Activated CD8-positive, alpha-beta T cell treated with anti-CD3 and anti-CD28 coated beads, Interleukin-2, amount 10 ng/mL, durations not matched to agents 7 days and 5 days (primary cell): Measurements from ENCODE around the gene BCL2L1. TPM values are rescaled to one million over a fixed set of nuclear protein-coding genes. Genes with fewer than 3 reads are reported as not detected.
"Not testable (repeated sequence)": the region's sequence is repeated elsewhere in the genome, so short reads cannot be mapped to it uniquely, and the experiment has no call there.

ENCODE experiments used
- ATAC-seq: fragments of 150-1000 bp; cut with Tn5 transposase; one replicate; pipeline ENCODE4 v1.10.0; 2021; ENCODE audit warnings: moderate library complexity
- CTCF ChIA-PET: fragments of 350-600 bp; sonication (Branson Sonifier 250); formaldehyde crosslinking; loops from one replicate; lab custom pipeline; 2021; ENCODE audit warnings: antibody characterized with exemption; lab: Charles Lee
- POLR2A ChIA-PET: fragments of 350-600 bp; sonication (Branson Sonifier 250); formaldehyde crosslinking; loops from one replicate; lab custom pipeline; 2021; ENCODE audit warnings: antibody characterized with exemption; lab: Charles Lee
- DNase-seq: peaks from one replicate; pipeline ENCODE4 v3.0.0-alpha.2; 2020
- H3K27ac Mint-ChIP-seq: one replicate; pipeline ENCODE4 v1.8.0; 2021; ENCODE audit warnings: mild to moderate bottlenecking, mixed read lengths
- H3K27me3 Mint-ChIP-seq: one replicate; pipeline ENCODE4 v1.8.0; 2021; ENCODE audit warnings: low read depth, mixed read lengths
- H3K36me3 Mint-ChIP-seq: one replicate; pipeline ENCODE4 v1.8.0; 2021; ENCODE audit warnings: low read depth, mixed read lengths
- H3K4me1 Mint-ChIP-seq: one replicate; pipeline ENCODE4 v1.8.0; 2021; ENCODE audit warnings: low read depth, mixed read lengths
- H3K4me3 Mint-ChIP-seq: one replicate; pipeline ENCODE4 v1.8.0; 2021; ENCODE audit warnings: mild to moderate bottlenecking, mixed read lengths
- H3K9me3 Mint-ChIP-seq: one replicate; pipeline ENCODE4 v1.8.0; 2022; ENCODE audit warnings: mixed read lengths; ENCODE audit not compliant: insufficient read depth
- total RNA-seq, 2 experiments: library from RNA; stranded (reverse); gene quantifications; one replicate each; pipeline ENCODE4 v1.2.3, GENCODE V29; 2021

The BCL2L1 gene
- total RNA-seq, 2 experiments from 2014 or later: 71.4 to 73.0 TPM

GRCh38 chr20:31638816-31639215 lies 83.9 kb downstream of the BCL2L1 start:
- H3K4me1 Mint-ChIP-seq: peaks cover 37% of the 10 kb centered on the region
- no peak for DNase-seq
- no peaks in the 10 kb centered on the region for H3K9me3 Mint-ChIP-seq
- CTCF ChIA-PET: interaction anchor here (1.3 to 1.4 kb wide), 2 partner anchors 26 to 85 kb away, joined by 4 to 6 read pairs; no protein-coding TSS in a partner anchor
- H3K27me3 Mint-ChIP-seq: peaks cover 32% of the 10 kb centered on the region
- POLR2A ChIA-PET: no interaction called here
- no peaks in the 10 kb centered on the region for H3K36me3 Mint-ChIP-seq
- no peak for ATAC-seq
- H3K27ac Mint-ChIP-seq: no peak overlapping the region
- H3K4me3 Mint-ChIP-seq: no peak overlapping the region

GRCh38 chr20:31638317-31638716 lies 84.4 kb downstream of the BCL2L1 start:
- ATAC-seq (no peak), DNase-seq (no peak)
- no peak overlapping the region for H3K4me3 Mint-ChIP-seq
- H3K9me3 Mint-ChIP-seq: no peaks in the 10 kb centered on the region
- ChIA-PET POLR2A (no interaction called here), CTCF (interaction anchor here (1.3 to 1.4 kb wide), 2 partner anchors 26 to 85 kb away, joined by 4 to 6 read pairs; no protein-coding TSS in a partner anchor)
- H3K27me3 Mint-ChIP-seq: peaks cover 28% of the 10 kb centered on the region
- H3K4me1 Mint-ChIP-seq: peaks cover 33% of the 10 kb centered on the region
- no peak overlapping the region for H3K27ac Mint-ChIP-seq
- H3K36me3 Mint-ChIP-seq: no peaks in the 10 kb centered on the region

- POLR2A ChIA-PET: no interaction called here
- peaks cover 23% of the 10 kb centered on the region for H3K27me3 Mint-ChIP-seq
- DNase-seq (no peak), ATAC-seq (no peak)
- H3K36me3 Mint-ChIP-seq: no peaks in the 10 kb centered on the region
- peaks cover 27% of the 10 kb centered on the region for H3K4me1 Mint-ChIP-seq
- CTCF ChIA-PET: interaction anchor here (1.4 to 8.9 kb wide), 2 partner anchors 25 to 85 kb away, joined by 4 to 146 read pairs; partner anchors contain the start of gene BCL2L1
- no peak within 1 kb of the TSS for H3K4me3 Mint-ChIP-seq
- H3K27ac Mint-ChIP-seq: no peak within 1 kb of the TSS
- no peaks in the 10 kb centered on the region for H3K9me3 Mint-ChIP-seq
These were observed 85.0 kb downstream of the BCL2L1 start, which contains the start of gene COX4I2 for GRCh38 chr20:31637660-31638059. Gene COX4I2, plus strand, starts transcription at chr20:31637912. Its CDS starts 1,106 bp downstream, at chr20:31639018.

GRCh38 chr20:31633339-31633914 lies 89.2 kb downstream of the BCL2L1 start:
- H3K4me3 Mint-ChIP-seq: no peak overlapping the region
- H3K27ac Mint-ChIP-seq: no peak overlapping the region
- peaks cover 8% of the 10 kb centered on the region for H3K4me1 Mint-ChIP-seq
- peaks cover 5% of the 10 kb centered on the region for H3K27me3 Mint-ChIP-seq
- ATAC-seq (no peak), DNase-seq (no peak)
- ChIA-PET CTCF (interaction anchor here (0.7 to 8.9 kb wide), 25 partner anchors 8 to 218 kb away, joined by 3 to 146 read pairs (median 5); partner anchors contain the start of genes BCL2L1 and ID1), POLR2A (interaction anchor here (1.3 kb wide), 1 partner anchor 90 kb away, joined by 12 read pairs; no protein-coding TSS in a partner anchor)
- H3K9me3 Mint-ChIP-seq: no peaks in the 10 kb centered on the region
- H3K36me3 Mint-ChIP-seq: no peaks in the 10 kb centered on the region

GRCh38 chr20:31632548-31633338 lies 89.9 kb downstream of the BCL2L1 start:
- ChIA-PET CTCF (interaction anchor here (0.7 to 8.9 kb wide), 6 partner anchors 12 to 90 kb away, joined by 3 to 146 read pairs (median 14); partner anchors contain the start of gene BCL2L1), POLR2A (no interaction called here)
- Mint-ChIP-seq H3K27ac (no peak overlapping the region), H3K27me3 (peaks cover 5% of the 10 kb centered on the region), H3K4me1 (peaks cover 8% of the 10 kb centered on the region), H3K36me3 (no peaks in the 10 kb centered on the region), H3K4me3 (no peak overlapping the region), H3K9me3 (no peaks in the 10 kb centered on the region)
- ATAC-seq (no peak), DNase-seq (no peak)

GRCh38 chr20:31630187-31630790 lies 92.4 kb downstream of the BCL2L1 start:
- H3K4me1 Mint-ChIP-seq: peaks cover 8% of the 10 kb centered on the region
- CTCF ChIA-PET: interaction anchor here (8.9 kb wide), 1 partner anchor 92 kb away, joined by 146 read pairs; the partner anchor contains the start of gene BCL2L1
- H3K9me3 Mint-ChIP-seq: no peaks in the 10 kb centered on the region
- H3K4me3 Mint-ChIP-seq: no peak overlapping the region
- ATAC-seq: no peak
- H3K36me3 Mint-ChIP-seq: no peaks in the 10 kb centered on the region
- H3K27me3 Mint-ChIP-seq: peaks cover 4% of the 10 kb centered on the region
- POLR2A ChIA-PET: no interaction called here
- DNase-seq: no peak
- no peak overlapping the region for H3K27ac Mint-ChIP-seq

GRCh38 chr20:31628057-31628456 lies 94.6 kb downstream of the BCL2L1 start:
- H3K27me3 Mint-ChIP-seq, POLR2A ChIA-PET, H3K27ac Mint-ChIP-seq, ATAC-seq, H3K9me3 Mint-ChIP-seq, H3K36me3 Mint-ChIP-seq, H3K4me1 Mint-ChIP-seq, H3K4me3 Mint-ChIP-seq, DNase-seq: not testable (repeated sequence)
- CTCF ChIA-PET: interaction anchor here (1.1 to 1.4 kb wide), 2 partner anchors 15 to 33 kb away, joined by 3 to 8 read pairs; no protein-coding TSS in a partner anchor

- H3K36me3 Mint-ChIP-seq, H3K27me3 Mint-ChIP-seq, H3K4me1 Mint-ChIP-seq, H3K9me3 Mint-ChIP-seq, H3K27ac Mint-ChIP-seq, POLR2A ChIA-PET, DNase-seq, ATAC-seq, H3K4me3 Mint-ChIP-seq: not testable (repeated sequence)
- CTCF ChIA-PET: interaction anchor here (1.4 to 1.5 kb wide), 2 partner anchors 14 to 97 kb away, joined by 5 to 8 read pairs; no protein-coding TSS in a partner anchor
These were observed 96.1 kb downstream of the BCL2L1 start for GRCh38 chr20:31626534-31626933.

- ATAC-seq, H3K4me1 Mint-ChIP-seq, H3K9me3 Mint-ChIP-seq, POLR2A ChIA-PET, H3K36me3 Mint-ChIP-seq, H3K27ac Mint-ChIP-seq, DNase-seq, H3K4me3 Mint-ChIP-seq: not testable (repeated sequence)
- CTCF ChIA-PET: interaction anchor here (3.0 kb wide), 1 partner anchor 10 kb away, joined by 15 read pairs; no protein-coding TSS in a partner anchor
- peaks cover 10% of the 10 kb centered on the region for H3K27me3 Mint-ChIP-seq
These were observed 99.6 kb downstream of the BCL2L1 start for GRCh38 chr20:31623123-31623505.

- no peak for ATAC-seq
- Mint-ChIP-seq H3K9me3 (no peaks in the 10 kb centered on the region), H3K4me1 (peaks cover 7% of the 10 kb centered on the region), H3K36me3 (no peaks in the 10 kb centered on the region), H3K27me3 (peaks cover 14% of the 10 kb centered on the region), H3K4me3 (no peak overlapping the region), H3K27ac (no peak overlapping the region)
- ChIA-PET CTCF (interaction anchor here (19.4 kb wide), 1 partner anchor 53 kb away, joined by 901 read pairs; no protein-coding TSS in a partner anchor), POLR2A (no interaction called here)
- DNase-seq: no peak
These were observed 102.4 kb downstream of the BCL2L1 start for GRCh38 chr20:31620246-31620645.

- Mint-ChIP-seq H3K27ac (peak overlapping the region; percentile 60), H3K36me3 (no peaks in the 10 kb centered on the region), H3K4me3 (no peak overlapping the region), H3K9me3 (no peaks in the 10 kb centered on the region), H3K4me1 (peaks cover 7% of the 10 kb centered on the region), H3K27me3 (peaks cover 16% of the 10 kb centered on the region)
- DNase-seq (no peak), ATAC-seq (no peak)
- ChIA-PET CTCF (interaction anchor here (1.0 to 19.4 kb wide), 4 partner anchors 44 to 115 kb away, joined by 4 to 901 read pairs (median 6); no protein-coding TSS in a partner anchor), POLR2A (interaction anchor here (1.0 kb wide), 1 partner anchor 50 kb away, joined by 3 read pairs; no protein-coding TSS in a partner anchor)
These were observed 105.1 kb downstream of the BCL2L1 start for GRCh38 chr20:31617432-31618104.
